PC-9 (cell line): ENCODE results near the gene BFSP2. TPM values are rescaled to one million over a fixed set of nuclear protein-coding genes. Genes with fewer than 3 reads are reported as not detected.

Experiments
- BruUV-seq: library from RNA; stranded (reverse); fragments of 400-500 nt; replicated peaks from 2 replicates; lab custom pipeline; 2021; lab: Mats Ljungman, UMichigan
- CTCF ChIA-PET: fragments of 300-600 bp; sonication (Branson Sonifier 250); formaldehyde crosslinking; loops from one replicate; lab custom pipeline; 2022; ENCODE audit warnings: antibody characterized with exemption; lab: Charles Lee
- POLR2A ChIA-PET: fragments of 300-600 bp; sonication (Branson Sonifier 250); formaldehyde crosslinking; loops from one replicate; lab custom pipeline; 2022; ENCODE audit warnings: antibody characterized with exemption; ENCODE audit not compliant: unreplicated experiment; lab: Charles Lee
- DNase-seq, 2 experiments: peaks; one replicate each; pipeline versions ENCODE4 v3.0.0 to v3.0.0-alpha.2; 2015 to 2022; ENCODE audit warnings: mixed read lengths in 1 of 2
- H2AFZ ChIP-seq: fragments of 200-600 bp; sonication (generic); 2 replicates; pipeline ENCODE4 v1.8.1; 2017; ENCODE audit warnings: antibody characterized with exemption
- H3F3A ChIP-seq: fragments of 200-600 bp; sonication (generic); 2 replicates; pipeline ENCODE4 v1.8.1; 2017; ENCODE audit warnings: antibody characterized with exemption, mild to moderate bottlenecking, low read depth; ENCODE audit not compliant: insufficient read depth
- H3K27ac ChIP-seq: fragments of 200-600 bp; sonication (generic); 2 replicates; pipeline ENCODE4 v1.6.1; 2016; ENCODE audit warnings: mixed run types
- H3K27me3 ChIP-seq: fragments of 200-600 bp; sonication (generic); 2 replicates; pipeline ENCODE4 v1.6.1; 2016; ENCODE audit warnings: low read depth, mixed run types; ENCODE audit not compliant: insufficient read depth
- H3K36me3 ChIP-seq: fragments of 200-600 bp; sonication (generic); 2 replicates; pipeline ENCODE4 v1.6.1; 2016; ENCODE audit warnings: low read depth, mixed run types
- H3K4me1 ChIP-seq: fragments of 200-600 bp; sonication (generic); replicated peaks from 2 replicates; pipeline ENCODE4 v1.6.1; 2016; ENCODE audit warnings: mixed run types; ENCODE audit not compliant: insufficient read depth
- H3K4me2 ChIP-seq: fragments of 200-600 bp; sonication (generic); 2 replicates; pipeline ENCODE4 v1.6.1; 2017; ENCODE audit warnings: mixed run types
- H3K4me3 ChIP-seq: fragments of 200-600 bp; sonication (generic); 2 replicates; pipeline ENCODE4 v1.6.1; 2016; ENCODE audit warnings: mixed run types
- H3K79me2 ChIP-seq: fragments of 200-600 bp; sonication (generic); 2 replicates; pipeline ENCODE4 v1.6.1; 2017; ENCODE audit warnings: low read depth, mixed run types
- H3K9me2 ChIP-seq: fragments of 200-600 bp; sonication (generic); 2 replicates; pipeline ENCODE4 v1.8.1; 2017; ENCODE audit warnings: mild to moderate bottlenecking; ENCODE audit not compliant: insufficient read depth
- H3K9me3 ChIP-seq: fragments of 200-600 bp; sonication (generic); 2 replicates; pipeline ENCODE4 v1.8.1; 2016; ENCODE audit warnings: low read depth; ENCODE audit not compliant: insufficient read depth
- H4K20me1 ChIP-seq: fragments of 200-600 bp; sonication (generic); 2 replicates; pipeline ENCODE4 v1.8.1; 2017; ENCODE audit not compliant: insufficient read depth
- CTCF ChIP-seq: fragments of 200-600 bp; sonication (generic); conservative IDR thresholded peaks from 2 replicates; pipeline ENCODE4 v1.6.1; 2017; ENCODE audit warnings: mixed run types, antibody characterized with exemption, mild to moderate bottlenecking, moderate library complexity
- EZH2 ChIP-seq: fragments of 200-600 bp; sonication (generic); IDR thresholded peaks from 2 replicates; pipeline ENCODE4 v1.8.0; 2017; ENCODE audit warnings: antibody characterized with exemption, low read depth
- intact Hi-C: fragments of 100-400 bp; cut with micrococcal nuclease; formaldehyde crosslinking; loops from one replicate; pipeline ENCODE4 v1.10.0; 2022; ENCODE audit not compliant: unreplicated experiment
- total RNA-seq: library from RNA; stranded (reverse); gene quantifications from 2 replicates; pipeline ENCODE4 v1.2.3, GENCODE V29; 2021

Gene BFSP2
- total RNA-seq, 1 experiment from 2014 or later: not detected

- Histone ChIP-seq H4K20me1 (no peaks in the 10 kb centered on the region), H3K9me2 (no peaks in the 10 kb centered on the region; the same call in 1 of the 2 replicates), H3K27ac (no peak overlapping the region), H3K79me2 (no peaks in the 10 kb centered on the region), H3K4me2 (no peak overlapping the region), H3K27me3 (peaks cover 46% of the 10 kb centered on the region), H2AFZ (no peak overlapping the region), H3K36me3 (no peaks in the 10 kb centered on the region), H3K9me3 (no peaks in the 10 kb centered on the region), H3K4me3 (no peak overlapping the region), H3F3A (0 out of 2 replicates have a peak, but pooled peaks cover 2% of the 10 kb centered on the region), H3K4me1 (no peaks in the 10 kb centered on the region)
- CTCF ChIA-PET: no interaction called here
- no peak for TF ChIP-seq EZH2
- TF ChIP-seq CTCF: no peak
- POLR2A ChIA-PET: no interaction called here
- intact Hi-C loops: no loop called here
- BruUV-seq: no TSS peak
- no peak for DNase-seq
Observed at GRCh38 chr3:133408366-133408765, 8.5 kb downstream of the BFSP2 start.

DNA sequence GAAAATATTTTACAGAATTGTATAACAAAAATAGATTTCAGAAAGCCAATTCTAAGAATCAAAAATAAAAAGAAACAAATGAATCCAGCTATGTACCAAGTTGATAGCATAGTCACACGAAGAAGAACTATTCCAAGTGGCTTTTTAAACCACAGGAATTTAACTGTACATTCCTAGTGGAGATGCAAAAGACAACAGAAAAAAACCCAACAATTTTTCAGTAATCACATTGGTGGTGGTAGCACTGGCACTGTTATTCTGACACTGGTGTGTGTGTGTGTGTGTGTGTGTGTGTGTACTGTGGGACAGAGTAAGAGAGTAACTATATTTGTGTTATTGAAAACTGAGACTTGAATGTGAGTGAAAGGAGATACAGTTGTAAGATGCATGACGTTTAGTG lies 9.1 kb downstream of the BFSP2 start:
- no peak for TF ChIP-seq CTCF
- TF ChIP-seq EZH2: no peak
- intact Hi-C loops: no loop called here
- H3F3A ChIP-seq: 0 out of 2 replicates have a peak, but pooled peaks cover 5% of the 10 kb centered on the region
- DNase-seq: no peak
- H3K79me2 ChIP-seq: no peaks in the 10 kb centered on the region
- H3K27me3 ChIP-seq: peaks cover 46% of the 10 kb centered on the region
- no peak overlapping the region for H2AFZ ChIP-seq
- CTCF ChIA-PET: no interaction called here
- BruUV-seq: no TSS peak
- no peaks in the 10 kb centered on the region for H4K20me1 ChIP-seq
- H3K36me3 ChIP-seq: no peaks in the 10 kb centered on the region
- H3K4me2 ChIP-seq: no peak overlapping the region
- H3K9me2 ChIP-seq: no peaks in the 10 kb centered on the region; the same call in 1 of the 2 replicates
- no peaks in the 10 kb centered on the region for H3K9me3 ChIP-seq
- H3K27ac ChIP-seq: no peak overlapping the region
- H3K4me3 ChIP-seq: no peak overlapping the region
- no peaks in the 10 kb centered on the region for H3K4me1 ChIP-seq
- POLR2A ChIA-PET: interaction anchor here (0.7 kb wide), 1 partner anchor 589 kb away, joined by 4 read pairs; no protein-coding TSS in a partner anchor

GRCh38 chr3:133410191-133410892 lies 10.5 kb downstream of the BFSP2 start:
- CTCF ChIA-PET: interaction anchor here (0.6 kb wide), 1 partner anchor 107 kb away, joined by 3 read pairs; no protein-coding TSS in a partner anchor
- Histone ChIP-seq H3K79me2 (no peaks in the 10 kb centered on the region), H3K27me3 (peaks cover 46% of the 10 kb centered on the region), H3K4me2 (no peak overlapping the region), H3K4me3 (no peak overlapping the region), H3K27ac (no peak overlapping the region), H4K20me1 (no peaks in the 10 kb centered on the region), H3K9me3 (no peaks in the 10 kb centered on the region), H3K9me2 (no peaks in the 10 kb centered on the region; the same call in 1 of the 2 replicates), H3K36me3 (no peaks in the 10 kb centered on the region), H2AFZ (no peak overlapping the region), H3K4me1 (no peaks in the 10 kb centered on the region), H3F3A (0 out of 2 replicates have a peak, but pooled peaks cover 5% of the 10 kb centered on the region)
- POLR2A ChIA-PET: no interaction called here
- DNase-seq: no peak
- no TSS peak for BruUV-seq
- intact Hi-C loops: no loop called here
- TF ChIP-seq EZH2: no peak
